H1 (cell line): Measurements from ENCODE around the gene NOLC1. TPM values are rescaled to one million over a fixed set of nuclear protein-coding genes. Genes with fewer than 3 reads are reported as not detected.
A peak's percentile ranks its signal among the peaks of the same experiment; 100 is the strongest.

ENCODE experiments used
- CTCF ChIA-PET: fragments of 300-600 bp; sonication (Branson Sonifier 250); formaldehyde crosslinking; loops from one replicate; lab custom pipeline; 2021; ENCODE audit not compliant: partially characterized antibody; lab: Charles Lee
- POLR2A ChIA-PET: fragments of 300-600 bp; sonication (Branson Sonifier 250); formaldehyde crosslinking; loops from one replicate; lab custom pipeline; 2021; ENCODE audit warnings: inconsistent platforms; ENCODE audit not compliant: partially characterized antibody; lab: Charles Lee
- DNase-seq, 2 experiments: peaks; one replicate each; pipeline versions ENCODE4 v3.0.0 to v3.0.0-alpha.2; 2010 to 2022; ENCODE audit warnings: low spot score in 2 of 2, low read depth in 1 of 2, mixed read lengths in 1 of 2
- FAIRE-seq: peaks from 2 replicates; lab custom pipeline; 2011; peaks lifted over from hg19 to GRCh38; lab: Jason Lieb, UNC
- H2AFZ ChIP-seq: 2 replicates; pipeline ENCODE4 v1.8.1; 2012; ENCODE audit warnings: low read length, inconsistent platforms
- H2AK5ac ChIP-seq: 2 replicates; pipeline ENCODE4 v1.6.1; 2013; ENCODE audit warnings: low read depth, low read length
- H2BK120ac ChIP-seq: replicated peaks from 2 replicates; pipeline ENCODE3; 2013; ENCODE audit warnings: low read depth, low read length, inconsistent platforms
- H2BK12ac ChIP-seq: 2 replicates; pipeline ENCODE4 v1.6.1; 2013; ENCODE audit warnings: low read depth, low read length
- H2BK15ac ChIP-seq: 2 replicates; pipeline ENCODE4 v1.6.1; 2013; ENCODE audit warnings: low read length
- H2BK20ac ChIP-seq: 2 replicates; pipeline ENCODE4 v1.6.1; 2013; ENCODE audit warnings: low read length
- H2BK5ac ChIP-seq: 2 replicates; pipeline ENCODE4 v1.6.1; 2013; ENCODE audit warnings: low read depth, low read length
- H3K14ac ChIP-seq: 2 replicates; pipeline ENCODE4 v1.6.1; 2013; ENCODE audit warnings: inconsistent platforms; ENCODE audit not compliant: insufficient read length
- H3K18ac ChIP-seq: 2 replicates; pipeline ENCODE4 v1.6.1; 2013; ENCODE audit warnings: low read length; ENCODE audit errors: extremely low read depth
- H3K23ac ChIP-seq: 2 replicates; pipeline ENCODE4 v1.6.1; 2013; ENCODE audit warnings: inconsistent platforms; ENCODE audit not compliant: insufficient read length
- H3K23me2 ChIP-seq: 2 replicates; pipeline ENCODE4 v1.6.1; 2013; ENCODE audit warnings: low read depth, low read length
- H3K27ac ChIP-seq: 2 replicates; pipeline ENCODE4 v1.6.1; 2011; ENCODE audit warnings: low read depth, low read length, inconsistent platforms
- H3K27me3 ChIP-seq, 4 experiments: replicated peaks in 1 of 4; 1 replicate in 1 of 4; 2 replicates in 3 of 4; pipeline versions ENCODE4 v1.6.1 to v1.8.1; 2011 to 2013; ENCODE audit warnings: low read length in 3 of 4, mild to moderate bottlenecking in 3 of 4, inconsistent platforms in 2 of 4, mixed read lengths in 2 of 4, moderate library complexity in 1 of 4; ENCODE audit not compliant: control insufficient read depth in 3 of 4, insufficient read depth in 3 of 4; ENCODE audit errors: extremely low read depth in 1 of 4
- H3K36me3 ChIP-seq, 4 experiments: 2 replicates each; pipeline versions ENCODE4 v1.6.1 to v1.8.1; 2011 to 2013; ENCODE audit warnings: mild to moderate bottlenecking in 4 of 4, low read length in 3 of 4, moderate library complexity in 2 of 4, control low read depth in 1 of 4, inconsistent platforms in 1 of 4; ENCODE audit not compliant: insufficient read depth in 4 of 4, control insufficient read depth in 2 of 4
- H3K4ac ChIP-seq: replicated peaks from 2 replicates; pipeline ENCODE3; 2013; ENCODE audit warnings: low read length, low read depth, mixed read lengths, inconsistent platforms; ENCODE audit not compliant: insufficient read length
- H3K4me1 ChIP-seq, 4 experiments: replicated peaks in 1 of 4; 1 replicate in 1 of 4; 2 replicates in 3 of 4; pipeline versions ENCODE4 v1.6.1 to v1.8.1; 2011 to 2013; ENCODE audit warnings: low read length in 3 of 4, inconsistent platforms in 2 of 4, mixed read lengths in 1 of 4; ENCODE audit not compliant: insufficient read depth in 4 of 4, control insufficient read depth in 3 of 4
- H3K4me2 ChIP-seq, 2 experiments: 2 replicates each; pipeline versions ENCODE4 v1.6.1 to v1.8.1; 2011 to 2013; ENCODE audit warnings: low read depth in 2 of 2, low read length in 2 of 2, control low read depth in 1 of 2, inconsistent platforms in 1 of 2, mild to moderate bottlenecking in 1 of 2; ENCODE audit not compliant: insufficient read depth in 1 of 2
- H3K4me3 ChIP-seq, 4 experiments: fragments of 200-600, 300-600 bp in 1 of 4; sonication (generic), shearing (Covaris generic), sonication (Bioruptor Twin) in 1 of 4; 2 replicates each; pipeline versions ENCODE4 v1.5.1 to v1.8.1; 2011 to 2016; ENCODE audit warnings: low read length in 4 of 4, low read depth in 3 of 4, control low read depth in 2 of 4, inconsistent platforms in 2 of 4, mild to moderate bottlenecking in 2 of 4, mixed read lengths in 1 of 4, moderate library complexity in 1 of 4; ENCODE audit not compliant: insufficient read depth in 2 of 4; ENCODE audit errors: extremely low read depth in 1 of 4
- H3K56ac ChIP-seq: replicated peaks from 2 replicates; pipeline ENCODE3; 2013; ENCODE audit warnings: low read depth, mild to moderate bottlenecking, mixed read lengths, low read length, inconsistent platforms; ENCODE audit not compliant: insufficient read length
- H3K79me1 ChIP-seq: 2 replicates; pipeline ENCODE4 v1.6.1; 2013; ENCODE audit warnings: low read depth, low read length, control low read depth
- H3K79me2 ChIP-seq, 2 experiments: 2 replicates each; pipeline versions ENCODE4 v1.6.1 to v1.8.1; 2012 to 2013; ENCODE audit warnings: low read length in 2 of 2, mild to moderate bottlenecking in 2 of 2, inconsistent platforms in 1 of 2; ENCODE audit not compliant: insufficient read depth in 2 of 2, control insufficient read depth in 1 of 2
- H3K9ac ChIP-seq, 4 experiments: replicated peaks in 1 of 4; 1 replicate in 1 of 4; 2 replicates in 3 of 4; pipeline versions ENCODE4 v1.6.1 to v1.8.1; 2011 to 2013; ENCODE audit warnings: low read depth in 3 of 4, low read length in 3 of 4, control low read depth in 2 of 4, mild to moderate bottlenecking in 2 of 4, moderate library complexity in 2 of 4, inconsistent platforms in 1 of 4; ENCODE audit errors: extremely low read depth in 1 of 4
- H3K9me3 ChIP-seq, 2 experiments: 2 replicates each; pipeline versions ENCODE4 v1.6.1 to v1.8.1; 2012 to 2013; ENCODE audit warnings: mild to moderate bottlenecking in 2 of 2, moderate library complexity in 2 of 2, control low read depth in 1 of 2, inconsistent platforms in 1 of 2, low read depth in 1 of 2, low read length in 1 of 2, mixed read lengths in 1 of 2; ENCODE audit not compliant: insufficient read depth in 2 of 2
- H4K20me1 ChIP-seq, 2 experiments: replicated peaks in 1 of 2; 2 replicates each; pipeline versions ENCODE3 to v1.8.1; 2011 to 2013; ENCODE audit warnings: inconsistent platforms in 2 of 2, low read length in 2 of 2, mild to moderate bottlenecking in 1 of 2; ENCODE audit not compliant: insufficient read depth in 2 of 2, control insufficient read depth in 1 of 2
- H4K5ac ChIP-seq: 2 replicates; pipeline ENCODE4 v1.6.1; 2013; ENCODE audit warnings: low read length, low read depth, mixed read lengths, inconsistent platforms; ENCODE audit not compliant: insufficient read length
- H4K8ac ChIP-seq: 2 replicates; pipeline ENCODE4 v1.8.0; 2013; ENCODE audit warnings: mild to moderate bottlenecking, moderate library complexity, low read length, inconsistent platforms; ENCODE audit not compliant: insufficient read depth; ENCODE audit errors: extremely low read depth
- H4K91ac ChIP-seq: replicated peaks from 2 replicates; pipeline ENCODE3; 2013; ENCODE audit warnings: low read length, mixed read lengths, inconsistent platforms; ENCODE audit not compliant: insufficient read length
- CHD2 ChIP-seq: IDR thresholded peaks from 2 replicates; pipeline ENCODE4 v1.6.1; 2012; ENCODE audit warnings: low read length, improper control_type of control experiment
- TAF7 ChIP-seq: optimal IDR thresholded peaks from 2 replicates; pipeline ENCODE3; 2011; ENCODE audit warnings: low read depth, mild to moderate bottlenecking, inconsistent platforms, low read length, moderate library complexity, borderline replicate concordance
- WGBS, 2 experiments: shearing (Covaris generic) in 1 of 2; methylation state at CpG; one replicate each; pipeline versions ENCODE4 v1.1.6 to v1.1.7; 2013 to 2015; ENCODE audit warnings: low lambda C conversion rate in 2 of 2, mixed read lengths in 2 of 2, inconsistent platforms in 1 of 2, low coverage in 1 of 2, missing lambda C conversion rate in 1 of 2; ENCODE audit not compliant: insufficient replicate concordance in 2 of 2, insufficient coverage in 1 of 2, insufficient read length in 1 of 2; ENCODE audit errors: extremely low coverage in 1 of 2, missing lambda C conversion rate in 1 of 2; 5-methylcytosine and 5-hydroxymethylcytosine counted together
- polyA plus RNA-seq, 7 experiments: library from polyadenylated mRNA; depleted of rRNA in 3 of 7; stranded (reverse) in 5 of 7; unstranded in 2 of 7; fragments of >200 nt in 5 of 7; fragments of 200-250 nt in 2 of 7; gene quantifications; 1 replicate in 5 of 7; 2 replicates in 1 of 7; 4 replicates in 1 of 7; pipeline versions ENCODE4 v1.2.1 to v1.2.3, GENCODE V29; 2011 to 2013; ENCODE audit warnings: missing spikeins in 2 of 7, mixed read lengths in 2 of 7
- total RNA-seq: library from RNA; stranded (reverse); fragmentation: NEBNext Ultra II Directional; extraction: Animal tissue kit (Norgen Biotek cat#: 25700); gene quantifications from 2 replicates; pipeline ENCODE4 v1.2.1, GENCODE V29; 2021
- TF ChIP-seq, protein P1 (sequence below), 3 experiments: IDR thresholded peaks; 1 replicate in 2 of 3; 2 replicates in 1 of 3; pipeline versions ENCODE4 v1.5.1 to v1.6.1; 2011; ENCODE audit warnings: low read length in 3 of 3, mild to moderate bottlenecking in 3 of 3, inconsistent platforms in 2 of 3, low read depth in 1 of 3, moderate library complexity in 1 of 3; ENCODE audit not compliant: insufficient read depth in 1 of 3; ENCODE audit errors: control extremely low read depth in 1 of 3

NOLC1 gene
- total and polyA plus RNA-seq, 2 of the 8 experiments (the other 6 are each of a cell fraction or from before 2014, with no cell fraction given), result 86.3 to 191 TPM

- Histone ChIP-seq H3K27ac (no peak overlapping the region), H4K5ac (no peak overlapping the region), H3K4me2 (peak overlapping the region; percentile 65 to 82), H3K14ac (no peak overlapping the region), H3K18ac (0 out of 2 replicates have a peak overlapping the region, but pooled peaks have one; percentile 57), H2BK20ac (no peak overlapping the region), H3K79me1 (peaks cover 20% of the 10 kb centered on the region; the same call in 1 of the 2 replicates)
- no peak for DNase-seq
- TF ChIP-seq, protein P1, sequence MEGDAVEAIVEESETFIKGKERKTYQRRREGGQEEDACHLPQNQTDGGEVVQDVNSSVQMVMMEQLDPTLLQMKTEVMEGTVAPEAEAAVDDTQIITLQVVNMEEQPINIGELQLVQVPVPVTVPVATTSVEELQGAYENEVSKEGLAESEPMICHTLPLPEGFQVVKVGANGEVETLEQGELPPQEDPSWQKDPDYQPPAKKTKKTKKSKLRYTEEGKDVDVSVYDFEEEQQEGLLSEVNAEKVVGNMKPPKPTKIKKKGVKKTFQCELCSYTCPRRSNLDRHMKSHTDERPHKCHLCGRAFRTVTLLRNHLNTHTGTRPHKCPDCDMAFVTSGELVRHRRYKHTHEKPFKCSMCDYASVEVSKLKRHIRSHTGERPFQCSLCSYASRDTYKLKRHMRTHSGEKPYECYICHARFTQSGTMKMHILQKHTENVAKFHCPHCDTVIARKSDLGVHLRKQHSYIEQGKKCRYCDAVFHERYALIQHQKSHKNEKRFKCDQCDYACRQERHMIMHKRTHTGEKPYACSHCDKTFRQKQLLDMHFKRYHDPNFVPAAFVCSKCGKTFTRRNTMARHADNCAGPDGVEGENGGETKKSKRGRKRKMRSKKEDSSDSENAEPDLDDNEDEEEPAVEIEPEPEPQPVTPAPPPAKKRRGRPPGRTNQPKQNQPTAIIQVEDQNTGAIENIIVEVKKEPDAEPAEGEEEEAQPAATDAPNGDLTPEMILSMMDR (IDR thresholded peaks at IDR 0.05; ENCODE audit: control extremely low read depth in 1 of 3, insufficient read depth in 1 of 3, low read depth in 1 of 3, low read length in 3 of 3), result no peak
- TF ChIP-seq TAF7 (no peak), CHD2 (no peak)
- TF ChIP-seq, all 59 proteins: peak for 0
- no peak overlapping the region for H2BK120ac ChIP-seq
- 77% methylated on average over 7 of the region's 7 CpGs; no CpG with 5 or more reads in 1 of the 2 experiments for WGBS, 2 experiments
- FAIRE-seq, result no peak
- H3K79me2 ChIP-seq, result peaks cover 24 to 72% of the 10 kb centered on the region in 2 experiments
- peaks cover 16 to 41% (median 26%) of the 10 kb centered on the region in 4 experiments for H3K4me1 ChIP-seq
- no peaks in the 10 kb centered on the region for H3K27me3 ChIP-seq
- H4K91ac ChIP-seq, result no peak overlapping the region
- 0 out of 2 replicates have a peak overlapping the region, but pooled peaks have one; percentile 13 for H2BK15ac ChIP-seq
- H3K9me3 ChIP-seq, result no peaks in the 10 kb centered on the region
- peaks cover 6% of the 10 kb centered on the region for H3K23me2 ChIP-seq
- H3K23ac ChIP-seq, result no peak overlapping the region
- peaks cover 27 to 35% (median 31%) of the 10 kb centered on the region in 4 experiments for H3K36me3 ChIP-seq
- peak overlapping the region in 2 of 4 experiments; percentile 53 to 80; a peak in 3 of 7 replicates for H3K9ac ChIP-seq
- ChIA-PET CTCF (interaction anchor here (0.6 to 7.9 kb wide), 18 partner anchors 10 to 506 kb away, joined by 3 to 86 read pairs (median 4); partner anchors contain the start of gene NOLC1), POLR2A (interaction anchor here (0.6 to 5.0 kb wide), 15 partner anchors 10 to 419 kb away, joined by 3 to 34 read pairs (median 5); partner anchors contain the start of genes NOLC1 and OGA)
- H2BK12ac ChIP-seq, result no peak overlapping the region; the same call in 1 of the 2 replicates
- no peak overlapping the region for H2AFZ ChIP-seq
- no peak overlapping the region for H3K56ac ChIP-seq
- H2BK5ac ChIP-seq, result 0 out of 2 replicates have a peak overlapping the region, but pooled peaks have one; percentile 64
- H4K20me1 ChIP-seq, result peaks cover 35 to 39% of the 10 kb centered on the region in 2 experiments
- H3K4me3 ChIP-seq, result peak overlapping the region; percentile 83 to 96 (median 88)
- no peak overlapping the region for H3K4ac ChIP-seq
- peak overlapping the region; percentile 68; the same call in 1 of the 2 replicates for H2AK5ac ChIP-seq
- no peak overlapping the region for H4K8ac ChIP-seq
Observed at GRCh38 chr10:102113261-102113955, 38.8 kb upstream of the NOLC1 start.
